H1 (cell line): ENCODE results near the gene SLN. TPM values are rescaled to one million over a fixed set of nuclear protein-coding genes. Genes with fewer than 3 reads are reported as not detected.

ENCODE experiments used
- CTCF ChIA-PET: fragments of 300-600 bp; sonication (Branson Sonifier 250); formaldehyde crosslinking; loops from one replicate; lab custom pipeline; 2021; ENCODE audit not compliant: partially characterized antibody; lab: Charles Lee
- POLR2A ChIA-PET: fragments of 300-600 bp; sonication (Branson Sonifier 250); formaldehyde crosslinking; loops from one replicate; lab custom pipeline; 2021; ENCODE audit warnings: inconsistent platforms; ENCODE audit not compliant: partially characterized antibody; lab: Charles Lee
- DNase-seq, 2 experiments: peaks; one replicate each; pipeline versions ENCODE4 v3.0.0 to v3.0.0-alpha.2; 2010 to 2022; ENCODE audit warnings: low spot score in 2 of 2, low read depth in 1 of 2, mixed read lengths in 1 of 2
- FAIRE-seq: peaks from 2 replicates; lab custom pipeline; 2011; peaks lifted over from hg19 to GRCh38; lab: Jason Lieb, UNC
- H2AFZ ChIP-seq: 2 replicates; pipeline ENCODE4 v1.8.1; 2012; ENCODE audit warnings: low read length, inconsistent platforms
- H2AK5ac ChIP-seq: 2 replicates; pipeline ENCODE4 v1.6.1; 2013; ENCODE audit warnings: low read depth, low read length
- H2BK120ac ChIP-seq: replicated peaks from 2 replicates; pipeline ENCODE3; 2013; ENCODE audit warnings: low read depth, low read length, inconsistent platforms
- H2BK12ac ChIP-seq: 2 replicates; pipeline ENCODE4 v1.6.1; 2013; ENCODE audit warnings: low read depth, low read length
- H2BK15ac ChIP-seq: 2 replicates; pipeline ENCODE4 v1.6.1; 2013; ENCODE audit warnings: low read length
- H2BK20ac ChIP-seq: 2 replicates; pipeline ENCODE4 v1.6.1; 2013; ENCODE audit warnings: low read length
- H2BK5ac ChIP-seq: 2 replicates; pipeline ENCODE4 v1.6.1; 2013; ENCODE audit warnings: low read depth, low read length
- H3K14ac ChIP-seq: 2 replicates; pipeline ENCODE4 v1.6.1; 2013; ENCODE audit warnings: inconsistent platforms; ENCODE audit not compliant: insufficient read length
- H3K18ac ChIP-seq: 2 replicates; pipeline ENCODE4 v1.6.1; 2013; ENCODE audit warnings: low read length; ENCODE audit errors: extremely low read depth
- H3K23ac ChIP-seq: 2 replicates; pipeline ENCODE4 v1.6.1; 2013; ENCODE audit warnings: inconsistent platforms; ENCODE audit not compliant: insufficient read length
- H3K23me2 ChIP-seq: 2 replicates; pipeline ENCODE4 v1.6.1; 2013; ENCODE audit warnings: low read depth, low read length
- H3K27ac ChIP-seq: 2 replicates; pipeline ENCODE4 v1.6.1; 2011; ENCODE audit warnings: low read depth, low read length, inconsistent platforms
- H3K27me3 ChIP-seq, 4 experiments: replicated peaks in 1 of 4; 1 replicate in 1 of 4; 2 replicates in 3 of 4; pipeline versions ENCODE4 v1.6.1 to v1.8.1; 2011 to 2013; ENCODE audit warnings: low read length in 3 of 4, mild to moderate bottlenecking in 3 of 4, inconsistent platforms in 2 of 4, mixed read lengths in 2 of 4, moderate library complexity in 1 of 4; ENCODE audit not compliant: control insufficient read depth in 3 of 4, insufficient read depth in 3 of 4; ENCODE audit errors: extremely low read depth in 1 of 4
- H3K36me3 ChIP-seq, 4 experiments: 2 replicates each; pipeline versions ENCODE4 v1.6.1 to v1.8.1; 2011 to 2013; ENCODE audit warnings: mild to moderate bottlenecking in 4 of 4, low read length in 3 of 4, moderate library complexity in 2 of 4, control low read depth in 1 of 4, inconsistent platforms in 1 of 4; ENCODE audit not compliant: insufficient read depth in 4 of 4, control insufficient read depth in 2 of 4
- H3K4ac ChIP-seq: replicated peaks from 2 replicates; pipeline ENCODE3; 2013; ENCODE audit warnings: low read length, low read depth, mixed read lengths, inconsistent platforms; ENCODE audit not compliant: insufficient read length
- H3K4me1 ChIP-seq, 4 experiments: replicated peaks in 1 of 4; 1 replicate in 1 of 4; 2 replicates in 3 of 4; pipeline versions ENCODE4 v1.6.1 to v1.8.1; 2011 to 2013; ENCODE audit warnings: low read length in 3 of 4, inconsistent platforms in 2 of 4, mixed read lengths in 1 of 4; ENCODE audit not compliant: insufficient read depth in 4 of 4, control insufficient read depth in 3 of 4
- H3K4me2 ChIP-seq, 2 experiments: 2 replicates each; pipeline versions ENCODE4 v1.6.1 to v1.8.1; 2011 to 2013; ENCODE audit warnings: low read depth in 2 of 2, low read length in 2 of 2, control low read depth in 1 of 2, inconsistent platforms in 1 of 2, mild to moderate bottlenecking in 1 of 2; ENCODE audit not compliant: insufficient read depth in 1 of 2
- H3K4me3 ChIP-seq, 4 experiments: fragments of 200-600, 300-600 bp in 1 of 4; sonication (generic), shearing (Covaris generic), sonication (Bioruptor Twin) in 1 of 4; 2 replicates each; pipeline versions ENCODE4 v1.5.1 to v1.8.1; 2011 to 2016; ENCODE audit warnings: low read length in 4 of 4, low read depth in 3 of 4, control low read depth in 2 of 4, inconsistent platforms in 2 of 4, mild to moderate bottlenecking in 2 of 4, mixed read lengths in 1 of 4, moderate library complexity in 1 of 4; ENCODE audit not compliant: insufficient read depth in 2 of 4; ENCODE audit errors: extremely low read depth in 1 of 4
- H3K56ac ChIP-seq: replicated peaks from 2 replicates; pipeline ENCODE3; 2013; ENCODE audit warnings: low read depth, mild to moderate bottlenecking, mixed read lengths, low read length, inconsistent platforms; ENCODE audit not compliant: insufficient read length
- H3K79me1 ChIP-seq: 2 replicates; pipeline ENCODE4 v1.6.1; 2013; ENCODE audit warnings: low read depth, low read length, control low read depth
- H3K79me2 ChIP-seq, 2 experiments: 2 replicates each; pipeline versions ENCODE4 v1.6.1 to v1.8.1; 2012 to 2013; ENCODE audit warnings: low read length in 2 of 2, mild to moderate bottlenecking in 2 of 2, inconsistent platforms in 1 of 2; ENCODE audit not compliant: insufficient read depth in 2 of 2, control insufficient read depth in 1 of 2
- H3K9ac ChIP-seq, 4 experiments: replicated peaks in 1 of 4; 1 replicate in 1 of 4; 2 replicates in 3 of 4; pipeline versions ENCODE4 v1.6.1 to v1.8.1; 2011 to 2013; ENCODE audit warnings: low read depth in 3 of 4, low read length in 3 of 4, control low read depth in 2 of 4, mild to moderate bottlenecking in 2 of 4, moderate library complexity in 2 of 4, inconsistent platforms in 1 of 4; ENCODE audit errors: extremely low read depth in 1 of 4
- H3K9me3 ChIP-seq, 2 experiments: 2 replicates each; pipeline versions ENCODE4 v1.6.1 to v1.8.1; 2012 to 2013; ENCODE audit warnings: mild to moderate bottlenecking in 2 of 2, moderate library complexity in 2 of 2, control low read depth in 1 of 2, inconsistent platforms in 1 of 2, low read depth in 1 of 2, low read length in 1 of 2, mixed read lengths in 1 of 2; ENCODE audit not compliant: insufficient read depth in 2 of 2
- H4K20me1 ChIP-seq, 2 experiments: replicated peaks in 1 of 2; 2 replicates each; pipeline versions ENCODE3 to v1.8.1; 2011 to 2013; ENCODE audit warnings: inconsistent platforms in 2 of 2, low read length in 2 of 2, mild to moderate bottlenecking in 1 of 2; ENCODE audit not compliant: insufficient read depth in 2 of 2, control insufficient read depth in 1 of 2
- H4K5ac ChIP-seq: 2 replicates; pipeline ENCODE4 v1.6.1; 2013; ENCODE audit warnings: low read length, low read depth, mixed read lengths, inconsistent platforms; ENCODE audit not compliant: insufficient read length
- H4K8ac ChIP-seq: 2 replicates; pipeline ENCODE4 v1.8.0; 2013; ENCODE audit warnings: mild to moderate bottlenecking, moderate library complexity, low read length, inconsistent platforms; ENCODE audit not compliant: insufficient read depth; ENCODE audit errors: extremely low read depth
- H4K91ac ChIP-seq: replicated peaks from 2 replicates; pipeline ENCODE3; 2013; ENCODE audit warnings: low read length, mixed read lengths, inconsistent platforms; ENCODE audit not compliant: insufficient read length
- BACH1 ChIP-seq: IDR thresholded peaks from 2 replicates; pipeline ENCODE4 v1.6.1; 2012; ENCODE audit warnings: low read length, improper control_type of control experiment
- BCL11A ChIP-seq, 2 experiments: IDR thresholded peaks; one replicate each; pipeline ENCODE4 v1.6.1; 2011; ENCODE audit warnings: low read depth in 2 of 2, low read length in 2 of 2, mild to moderate bottlenecking in 2 of 2
- BRCA1 ChIP-seq: IDR thresholded peaks from 2 replicates; pipeline ENCODE4 v1.6.1; 2012; ENCODE audit warnings: low read depth, low read length, improper control_type of control experiment
- EGR1 ChIP-seq: IDR thresholded peaks from 2 replicates; pipeline ENCODE4 v1.6.1; 2011; ENCODE audit warnings: low read depth, low read length, borderline replicate concordance
- EZH2 ChIP-seq: fragments of 200-600 bp; sonication (generic); IDR thresholded peaks from 2 replicates; pipeline ENCODE4 v1.7.1; 2012; ENCODE audit warnings: low read depth, mild to moderate bottlenecking, moderate library complexity, low read length, inconsistent platforms; ENCODE audit not compliant: severe bottlenecking
- GTF2F1 ChIP-seq: IDR thresholded peaks from 2 replicates; pipeline ENCODE4 v1.6.1; 2012; ENCODE audit warnings: low read depth, low read length, improper control_type of control experiment, borderline replicate concordance
- HDAC6 ChIP-seq: IDR thresholded peaks from one replicate; pipeline ENCODE4 v1.7.1; 2012; ENCODE audit warnings: low read depth, mild to moderate bottlenecking, inconsistent platforms, low read length, moderate library complexity
- KDM5A ChIP-seq: fragments of 200-600 bp; IDR thresholded peaks from 2 replicates; pipeline ENCODE4 v1.7.1; 2012; ENCODE audit warnings: mild to moderate bottlenecking, low read length, inconsistent platforms, mixed read lengths
- PHF8 ChIP-seq: fragments of 200-600 bp; sonication (generic); conservative IDR thresholded peaks from 2 replicates; pipeline ENCODE4 v1.7.1; 2012; ENCODE audit warnings: low read depth, mild to moderate bottlenecking, inconsistent platforms, low read length, moderate library complexity
- POLR2A ChIP-seq, 2 experiments: IDR thresholded peaks; 1 replicate in 1 of 2; 2 replicates in 1 of 2; pipeline ENCODE4 v1.6.1; 2011; ENCODE audit warnings: low read depth in 2 of 2, low read length in 2 of 2, mild to moderate bottlenecking in 2 of 2; ENCODE audit errors: control extremely low read depth in 1 of 2
- RFX5 ChIP-seq: IDR thresholded peaks from 2 replicates; pipeline ENCODE4 v1.6.1; 2011; ENCODE audit warnings: low read depth, low read length, improper control_type of control experiment, borderline replicate concordance
- RXRA ChIP-seq: IDR thresholded peaks from 2 replicates; pipeline ENCODE4 v1.6.1; 2011; ENCODE audit warnings: low read depth, mild to moderate bottlenecking, low read length, moderate library complexity; ENCODE audit not compliant: insufficient read depth
- SAP30 ChIP-seq: fragments of 300-600 bp; sonication (generic); IDR thresholded peaks from 2 replicates; pipeline ENCODE4 v1.7.1; 2012; ENCODE audit warnings: low read length, moderate library complexity, mild to moderate bottlenecking, inconsistent platforms; ENCODE audit not compliant: insufficient read depth, insufficient replicate concordance
- SP4 ChIP-seq: IDR thresholded peaks from 2 replicates; pipeline ENCODE4 v1.6.1; 2012; ENCODE audit warnings: low read length, inconsistent platforms
- SUZ12 ChIP-seq: fragments of 200-600 bp; sonication (generic); IDR thresholded peaks from 2 replicates; pipeline ENCODE4 v1.6.1; 2012; ENCODE audit warnings: mild to moderate bottlenecking, inconsistent platforms, low read length, moderate library complexity, mixed read lengths
- WGBS, 2 experiments: shearing (Covaris generic) in 1 of 2; methylation state at CpG; one replicate each; pipeline versions ENCODE4 v1.1.6 to v1.1.7; 2013 to 2015; ENCODE audit warnings: low lambda C conversion rate in 2 of 2, mixed read lengths in 2 of 2, inconsistent platforms in 1 of 2, low coverage in 1 of 2, missing lambda C conversion rate in 1 of 2; ENCODE audit not compliant: insufficient replicate concordance in 2 of 2, insufficient coverage in 1 of 2, insufficient read length in 1 of 2; ENCODE audit errors: extremely low coverage in 1 of 2, missing lambda C conversion rate in 1 of 2; 5-methylcytosine and 5-hydroxymethylcytosine counted together
- polyA plus RNA-seq, 7 experiments: library from polyadenylated mRNA; depleted of rRNA in 3 of 7; stranded (reverse) in 5 of 7; unstranded in 2 of 7; fragments of >200 nt in 5 of 7; fragments of 200-250 nt in 2 of 7; gene quantifications; 1 replicate in 5 of 7; 2 replicates in 1 of 7; 4 replicates in 1 of 7; pipeline versions ENCODE4 v1.2.1 to v1.2.3, GENCODE V29; 2011 to 2013; ENCODE audit warnings: missing spikeins in 2 of 7, mixed read lengths in 2 of 7
- total RNA-seq: library from RNA; stranded (reverse); fragmentation: NEBNext Ultra II Directional; extraction: Animal tissue kit (Norgen Biotek cat#: 25700); gene quantifications from 2 replicates; pipeline ENCODE4 v1.2.1, GENCODE V29; 2021

Gene SLN
- total and polyA plus RNA-seq, 2 of the 8 experiments (the other 6 are each of a cell fraction or from before 2014, with no cell fraction given), result not detected

- no peak overlapping the region for H2BK120ac ChIP-seq
- no peak overlapping the region for H2AK5ac ChIP-seq
- no peak overlapping the region for H3K18ac ChIP-seq
- no peak for DNase-seq
- H3K79me2 ChIP-seq, result no peaks in the 10 kb centered on the region
- H3K4me1 ChIP-seq, result peaks cover 0 to 3% (median 0%) of the 10 kb centered on the region in 4 experiments; a peak in 2 of 7 replicates
- H3K4ac ChIP-seq, result no peak overlapping the region
- no peak overlapping the region for H2BK5ac ChIP-seq
- no peak overlapping the region for H3K56ac ChIP-seq
- POLR2A ChIA-PET, result no interaction called here
- H3K27me3 ChIP-seq, result no peaks in the 10 kb centered on the region
- no peak overlapping the region for H3K9ac ChIP-seq
- H3K4me3 ChIP-seq, result no peak overlapping the region
- H2BK12ac ChIP-seq, result no peak overlapping the region
- no peaks in the 10 kb centered on the region for H3K9me3 ChIP-seq
- H3K23me2 ChIP-seq, result no peaks in the 10 kb centered on the region
- no peak overlapping the region for H4K8ac ChIP-seq
- no peak overlapping the region for H4K91ac ChIP-seq
- no peaks in the 10 kb centered on the region for H3K79me1 ChIP-seq
- no peaks in the 10 kb centered on the region for H3K36me3 ChIP-seq
- H3K27ac ChIP-seq, result no peak overlapping the region
- H2BK20ac ChIP-seq, result no peak overlapping the region
- H3K23ac ChIP-seq, result no peak overlapping the region
- no peak for FAIRE-seq
- H3K14ac ChIP-seq, result no peak overlapping the region
- H2AFZ ChIP-seq, result no peak overlapping the region
- no peak overlapping the region for H4K5ac ChIP-seq
- H4K20me1 ChIP-seq, result no peaks in the 10 kb centered on the region
- no peak overlapping the region for H3K4me2 ChIP-seq
- WGBS, 2 experiments, result 88% methylated on average over 4 of the region's 4 CpGs; no CpG with 5 or more reads in 1 of the 2 experiments
- H2BK15ac ChIP-seq, result no peak overlapping the region
- CTCF ChIA-PET, result interaction anchor here (0.7 to 8.0 kb wide), 35 partner anchors 9 to 488 kb away, joined by 3 to 88 read pairs (median 5); partner anchors contain the start of gene SLN
- no peak for TF ChIP-seq RFX5
- no peak for TF ChIP-seq SAP30
- TF ChIP-seq PHF8, result no peak
- no peak for TF ChIP-seq KDM5A
- TF ChIP-seq SUZ12, result no peak
- no peak for TF ChIP-seq BCL11A (IDR thresholded peaks at IDR 0.05; ENCODE audit: low read depth in 2 of 2, low read length in 2 of 2)
- no peak for TF ChIP-seq EGR1
- no peak for TF ChIP-seq BRCA1
- TF ChIP-seq EZH2, result no peak
- TF ChIP-seq BACH1, result no peak
- TF ChIP-seq SP4, result no peak
- TF ChIP-seq RXRA, result no peak
- TF ChIP-seq POLR2A (IDR thresholded peaks at IDR 0.05; ENCODE audit: control extremely low read depth in 1 of 2, low read depth in 2 of 2, low read length in 2 of 2), result no peak
- TF ChIP-seq GTF2F1, result no peak
- no peak for TF ChIP-seq HDAC6
Observed at GRCh38 chr11:107740271-107740670, 28.4 kb upstream of the SLN start.
